SK-N-SH treated with all-trans-retinoic acid at 6 μM for 48 hours (cell line): ENCODE measurements around the gene EXOC7.
"Not testable (repeated sequence)": the region's sequence is repeated elsewhere in the genome, so short reads cannot be mapped to it uniquely, and the experiment has no call there.

ENCODE experiments used
- ATAC-seq: fragments of 200-7000 bp; cut with Tn5 transposase; 3 replicates; pipeline ENCODE4 v1.9.1; 2020; ENCODE audit warnings: mild to moderate bottlenecking, moderate library complexity
- ARNTL ChIP-seq: fragments of 450-650 bp; formaldehyde crosslinking; IDR thresholded peaks from 2 replicates; pipeline ENCODE4 v1.5.0; 2020; ENCODE audit warnings: low read depth, mild to moderate bottlenecking, moderate library complexity, borderline replicate concordance
- BACH2 ChIP-seq: fragments of 250-450 bp; sonication (Bioruptor Pico); IDR thresholded peaks from 2 replicates; pipeline ENCODE4 v1.9.0; 2021; ENCODE audit warnings: mild to moderate bottlenecking, borderline replicate concordance
- CSDC2 ChIP-seq: fragments of 250-450 bp; sonication (Bioruptor Pico); IDR thresholded peaks from 2 replicates; pipeline ENCODE4 v1.5.0; 2020; ENCODE audit warnings: mild to moderate bottlenecking, moderate library complexity
- ESRRG ChIP-seq: fragments of 250-450 bp; sonication (Bioruptor Pico); IDR thresholded peaks from 2 replicates; pipeline ENCODE4 v1.6.1; 2021; ENCODE audit warnings: mild to moderate bottlenecking
- GLIS3 ChIP-seq: fragments of 250-450 bp; sonication (Bioruptor Pico); IDR thresholded peaks from 2 replicates; pipeline ENCODE4 v1.5.0; 2020; ENCODE audit warnings: mild to moderate bottlenecking, moderate library complexity
- ISL1 ChIP-seq: fragments of 250-450 bp; sonication (Bioruptor Pico); IDR thresholded peaks from 2 replicates; pipeline ENCODE4 v2.1.2; 2022; ENCODE audit warnings: mild to moderate bottlenecking, moderate library complexity
- OSR1 ChIP-seq: fragments of 250-450 bp; sonication (Bioruptor Pico); IDR thresholded peaks from 2 replicates; pipeline ENCODE4 v1.8.0; 2022; ENCODE audit warnings: moderate library complexity, mild to moderate bottlenecking, inconsistent platforms
- RARB ChIP-seq: fragments of 250-450 bp; sonication (Bioruptor Pico); IDR thresholded peaks from 2 replicates; pipeline ENCODE4 v1.8.0; 2021; ENCODE audit warnings: mild to moderate bottlenecking, moderate library complexity
- SNAI2 ChIP-seq: fragments of 250-450 bp; sonication (Bioruptor Pico); IDR thresholded peaks from 2 replicates; pipeline ENCODE4 v1.5.0; 2020; ENCODE audit warnings: mild to moderate bottlenecking, moderate library complexity
- TCF4 ChIP-seq: fragments of 250-450 bp; sonication (Bioruptor Pico); IDR thresholded peaks from 2 replicates; pipeline ENCODE4 v1.8.0; 2021; ENCODE audit warnings: mild to moderate bottlenecking, moderate library complexity, borderline replicate concordance
- TOX ChIP-seq: fragments of 250-450 bp; sonication (Bioruptor Pico); IDR thresholded peaks from 2 replicates; pipeline ENCODE4 v1.8.0; 2021; ENCODE audit warnings: mild to moderate bottlenecking, moderate library complexity, borderline replicate concordance
- ZC3H10 ChIP-seq: fragments of 250-450 bp; sonication (Bioruptor Pico); IDR thresholded peaks from 2 replicates; pipeline ENCODE4 v1.5.1; 2021; ENCODE audit warnings: mild to moderate bottlenecking, moderate library complexity
- ZFP3 ChIP-seq: fragments of 250-450 bp; sonication (Bioruptor Pico); IDR thresholded peaks from 2 replicates; pipeline ENCODE4 v1.5.0; 2020; ENCODE audit warnings: mild to moderate bottlenecking, moderate library complexity
- ZFP30 ChIP-seq: fragments of 450-650 bp; formaldehyde crosslinking; IDR thresholded peaks from 2 replicates; pipeline ENCODE4 v1.5.0; 2022; ENCODE audit warnings: mild to moderate bottlenecking, moderate library complexity
- ZNF565 ChIP-seq: fragments of 450-650 bp; formaldehyde crosslinking; conservative IDR thresholded peaks from 2 replicates; pipeline ENCODE4 v1.5.0; 2020; ENCODE audit warnings: low read depth, mild to moderate bottlenecking, moderate library complexity
- ZNF70 ChIP-seq: fragments of 450-650 bp; formaldehyde crosslinking; IDR thresholded peaks from 2 replicates; pipeline ENCODE4 v1.5.0; 2020; ENCODE audit warnings: mild to moderate bottlenecking, moderate library complexity
- ZNF8 ChIP-seq: fragments of 450-650 bp; formaldehyde crosslinking; IDR thresholded peaks from 2 replicates; pipeline ENCODE4 v1.5.0; 2020; ENCODE audit warnings: mild to moderate bottlenecking, moderate library complexity
- TF ChIP-seq, protein P1 (sequence below): fragments of 250-450 bp; sonication (Bioruptor Pico); IDR thresholded peaks from 2 replicates; pipeline ENCODE4 v1.8.0; 2020; ENCODE audit warnings: mild to moderate bottlenecking, moderate library complexity, borderline replicate concordance
- TF ChIP-seq, protein P2 (sequence below): fragments of 250-450 bp; sonication (Bioruptor Pico); IDR thresholded peaks from 2 replicates; pipeline ENCODE4 v1.5.1; 2020; ENCODE audit warnings: low read depth, mild to moderate bottlenecking, moderate library complexity
- TF ChIP-seq, protein P3 (sequence below): fragments of 250-450 bp; sonication (Bioruptor Pico); IDR thresholded peaks from 2 replicates; pipeline ENCODE4 v1.8.0; 2021; ENCODE audit warnings: low read depth, mild to moderate bottlenecking, moderate library complexity, borderline replicate concordance
- TF ChIP-seq, protein P4 (sequence below): fragments of 250-450 bp; sonication (Bioruptor Pico); IDR thresholded peaks from 2 replicates; pipeline ENCODE4 v1.5.1; 2021; ENCODE audit warnings: mild to moderate bottlenecking, moderate library complexity

EXOC7 gene

DNA sequence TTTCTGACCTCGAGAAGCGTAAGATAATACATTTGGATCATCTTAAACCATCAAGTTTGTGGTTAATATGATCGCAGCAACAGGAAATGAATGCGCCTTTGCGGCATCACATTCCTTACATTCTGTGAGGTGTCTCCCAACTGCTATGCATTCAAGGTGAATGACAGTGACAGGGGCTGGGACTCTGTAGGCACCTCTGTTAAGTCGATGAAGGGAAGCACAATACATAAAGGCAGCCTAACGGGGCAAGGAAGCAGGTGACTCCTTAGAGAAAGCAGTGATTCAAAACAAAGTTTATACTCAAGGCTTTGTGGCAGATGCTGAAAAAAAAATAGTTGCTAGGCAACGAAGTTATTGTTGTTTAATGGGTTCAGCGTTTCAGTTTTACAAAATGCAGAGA is 54.9 kb downstream of the EXOC7 start:
- ATAC-seq = peak; percentile 72
- TF ChIP-seq ZNF70 (CRISPR knock-in tag) (no peak), ZFP30 (CRISPR knock-in tag) (no peak), ZNF565 (CRISPR knock-in tag) (no peak), BACH2 (no peak), GLIS3 (no peak), SNAI2 (CRISPR knock-in tag) (no peak), CSDC2 (CRISPR knock-in tag) (no peak), TCF4 (CRISPR knock-in tag) (no peak), ZFP3 (CRISPR knock-in tag) (no peak)
- TF ChIP-seq, protein P1, sequence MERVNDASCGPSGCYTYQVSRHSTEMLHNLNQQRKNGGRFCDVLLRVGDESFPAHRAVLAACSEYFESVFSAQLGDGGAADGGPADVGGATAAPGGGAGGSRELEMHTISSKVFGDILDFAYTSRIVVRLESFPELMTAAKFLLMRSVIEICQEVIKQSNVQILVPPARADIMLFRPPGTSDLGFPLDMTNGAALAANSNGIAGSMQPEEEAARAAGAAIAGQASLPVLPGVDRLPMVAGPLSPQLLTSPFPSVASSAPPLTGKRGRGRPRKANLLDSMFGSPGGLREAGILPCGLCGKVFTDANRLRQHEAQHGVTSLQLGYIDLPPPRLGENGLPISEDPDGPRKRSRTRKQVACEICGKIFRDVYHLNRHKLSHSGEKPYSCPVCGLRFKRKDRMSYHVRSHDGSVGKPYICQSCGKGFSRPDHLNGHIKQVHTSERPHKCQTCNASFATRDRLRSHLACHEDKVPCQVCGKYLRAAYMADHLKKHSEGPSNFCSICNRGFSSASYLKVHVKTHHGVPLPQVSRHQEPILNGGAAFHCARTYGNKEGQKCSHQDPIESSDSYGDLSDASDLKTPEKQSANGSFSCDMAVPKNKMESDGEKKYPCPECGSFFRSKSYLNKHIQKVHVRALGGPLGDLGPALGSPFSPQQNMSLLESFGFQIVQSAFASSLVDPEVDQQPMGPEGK (CRISPR knock-in tag) = no peak

DNA sequence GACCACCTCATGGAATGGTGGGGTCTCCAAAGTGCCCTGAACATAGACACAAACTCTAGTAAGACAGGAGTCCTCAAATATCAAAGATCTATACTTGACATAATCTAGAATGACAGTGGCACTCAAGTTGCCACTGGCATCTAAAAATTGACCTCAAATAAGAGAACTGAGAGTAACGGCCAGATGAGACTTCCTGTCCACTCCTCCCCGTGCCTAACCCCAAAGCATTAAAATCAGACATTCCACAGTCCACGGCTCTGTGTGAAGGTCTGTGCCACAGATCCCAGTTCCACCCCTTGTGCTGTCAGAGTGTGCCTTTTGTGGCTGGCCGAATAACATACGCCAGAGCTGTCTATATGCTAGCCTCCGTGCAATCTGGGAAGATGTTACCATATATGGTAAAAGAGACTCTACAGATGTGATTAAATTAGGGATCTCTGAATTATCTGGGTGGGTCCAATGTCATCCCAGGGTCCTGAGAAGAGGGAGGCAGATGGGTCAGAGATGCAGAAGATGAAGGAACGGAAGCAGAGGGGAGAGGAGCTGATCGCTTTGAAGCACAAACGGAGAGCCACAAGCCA is 55.5 kb downstream of the EXOC7 start:
- TF ChIP-seq CSDC2 (CRISPR knock-in tag) (no peak), ARNTL (CRISPR knock-in tag) (no peak), ZNF70 (CRISPR knock-in tag) (no peak), TCF4 (CRISPR knock-in tag) (no peak), GLIS3 (no peak), SNAI2 (CRISPR knock-in tag) (no peak), OSR1 (CRISPR knock-in tag) (no peak), RARB (CRISPR knock-in tag) (no peak), ZNF565 (CRISPR knock-in tag) (no peak), ZFP3 (CRISPR knock-in tag) (no peak), BACH2 (no peak), ZFP30 (CRISPR knock-in tag) (no peak), TOX (no peak), ESRRG (CRISPR knock-in tag) (no peak)
- TF ChIP-seq, protein P2, sequence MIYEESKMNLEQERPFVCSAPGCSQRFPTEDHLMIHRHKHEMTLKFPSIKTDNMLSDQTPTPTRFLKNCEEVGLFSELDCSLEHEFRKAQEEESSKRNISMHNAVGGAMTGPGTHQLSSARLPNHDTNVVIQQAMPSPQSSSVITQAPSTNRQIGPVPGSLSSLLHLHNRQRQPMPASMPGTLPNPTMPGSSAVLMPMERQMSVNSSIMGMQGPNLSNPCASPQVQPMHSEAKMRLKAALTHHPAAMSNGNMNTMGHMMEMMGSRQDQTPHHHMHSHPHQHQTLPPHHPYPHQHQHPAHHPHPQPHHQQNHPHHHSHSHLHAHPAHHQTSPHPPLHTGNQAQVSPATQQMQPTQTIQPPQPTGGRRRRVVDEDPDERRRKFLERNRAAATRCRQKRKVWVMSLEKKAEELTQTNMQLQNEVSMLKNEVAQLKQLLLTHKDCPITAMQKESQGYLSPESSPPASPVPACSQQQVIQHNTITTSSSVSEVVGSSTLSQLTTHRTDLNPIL (CRISPR knock-in tag) = no peak
- TF ChIP-seq, protein P3, sequence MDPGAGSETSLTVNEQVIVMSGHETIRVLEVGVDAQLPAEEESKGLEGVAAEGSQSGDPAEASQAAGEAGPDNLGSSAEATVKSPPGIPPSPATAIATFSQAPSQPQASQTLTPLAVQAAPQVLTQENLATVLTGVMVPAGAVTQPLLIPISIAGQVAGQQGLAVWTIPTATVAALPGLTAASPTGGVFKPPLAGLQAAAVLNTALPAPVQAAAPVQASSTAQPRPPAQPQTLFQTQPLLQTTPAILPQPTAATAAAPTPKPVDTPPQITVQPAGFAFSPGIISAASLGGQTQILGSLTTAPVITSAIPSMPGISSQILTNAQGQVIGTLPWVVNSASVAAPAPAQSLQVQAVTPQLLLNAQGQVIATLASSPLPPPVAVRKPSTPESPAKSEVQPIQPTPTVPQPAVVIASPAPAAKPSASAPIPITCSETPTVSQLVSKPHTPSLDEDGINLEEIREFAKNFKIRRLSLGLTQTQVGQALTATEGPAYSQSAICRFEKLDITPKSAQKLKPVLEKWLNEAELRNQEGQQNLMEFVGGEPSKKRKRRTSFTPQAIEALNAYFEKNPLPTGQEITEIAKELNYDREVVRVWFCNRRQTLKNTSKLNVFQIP (CRISPR knock-in tag) = no peak
- TF ChIP-seq, protein P4, sequence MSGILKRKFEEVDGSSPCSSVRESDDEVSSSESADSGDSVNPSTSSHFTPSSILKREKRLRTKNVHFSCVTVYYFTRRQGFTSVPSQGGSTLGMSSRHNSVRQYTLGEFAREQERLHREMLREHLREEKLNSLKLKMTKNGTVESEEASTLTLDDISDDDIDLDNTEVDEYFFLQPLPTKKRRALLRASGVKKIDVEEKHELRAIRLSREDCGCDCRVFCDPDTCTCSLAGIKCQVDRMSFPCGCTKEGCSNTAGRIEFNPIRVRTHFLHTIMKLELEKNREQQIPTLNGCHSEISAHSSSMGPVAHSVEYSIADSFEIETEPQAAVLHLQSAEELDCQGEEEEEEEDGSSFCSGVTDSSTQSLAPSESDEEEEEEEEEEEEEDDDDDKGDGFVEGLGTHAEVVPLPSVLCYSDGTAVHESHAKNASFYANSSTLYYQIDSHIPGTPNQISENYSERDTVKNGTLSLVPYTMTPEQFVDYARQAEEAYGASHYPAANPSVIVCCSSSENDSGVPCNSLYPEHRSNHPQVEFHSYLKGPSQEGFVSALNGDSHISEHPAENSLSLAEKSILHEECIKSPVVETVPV (CRISPR knock-in tag) = no peak
- peak; percentile 6; the same call in 1 of the 3 replicates for ATAC-seq

DNA sequence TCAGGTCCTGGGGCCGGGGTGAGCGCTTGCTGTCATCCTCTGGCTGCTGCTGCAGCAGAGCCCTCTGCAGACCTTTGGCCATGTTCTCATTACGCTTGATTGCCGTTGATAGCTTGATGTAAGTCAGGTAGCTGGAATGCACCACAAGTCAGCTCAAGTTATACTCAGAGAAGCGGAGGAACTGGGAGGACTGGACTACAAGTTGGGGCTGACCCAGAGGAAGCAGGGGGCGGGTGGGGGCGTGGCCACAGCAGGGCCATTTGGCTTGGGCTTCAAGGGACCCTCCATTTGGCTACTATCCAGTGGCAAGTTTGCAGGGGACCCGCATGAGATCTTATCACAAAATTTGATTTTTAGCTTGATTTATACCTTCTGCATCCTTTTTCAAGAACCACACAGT is 57.5 kb downstream of the EXOC7 start:
- no peak for ATAC-seq
- no peak for TF ChIP-seq ISL1
- no peak for TF ChIP-seq SNAI2 (CRISPR knock-in tag)
- no peak for TF ChIP-seq ZFP30 (CRISPR knock-in tag)
- TF ChIP-seq, all 23 proteins: peak for 0

DNA sequence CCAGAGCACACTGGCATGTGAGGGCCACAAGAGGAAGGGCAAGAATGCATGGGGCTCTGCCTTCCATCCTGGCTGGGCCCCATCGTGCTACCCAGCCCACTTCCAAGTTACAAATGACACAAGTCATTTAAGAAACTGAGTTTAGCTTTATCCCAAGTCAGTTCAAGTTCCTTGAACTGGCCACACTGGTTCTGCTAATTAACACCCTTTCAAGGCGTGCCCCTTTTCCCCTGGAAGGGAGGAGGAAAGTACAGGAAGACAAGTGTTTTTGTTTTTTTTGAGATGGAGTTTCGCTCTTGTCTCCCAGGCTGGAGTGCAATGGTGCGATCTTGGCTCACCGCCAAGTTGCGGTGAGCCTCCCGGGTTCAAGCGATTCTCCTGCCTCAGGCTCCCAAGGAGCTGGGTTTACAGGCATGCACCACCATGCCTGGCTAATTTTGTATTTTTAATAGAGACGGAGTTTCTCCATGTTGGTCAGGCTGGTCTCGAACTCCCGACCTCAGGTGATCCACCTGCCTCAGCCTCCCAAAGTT is 59.0 kb downstream of the EXOC7 start:
- not testable (repeated sequence) for ATAC-seq

DNA sequence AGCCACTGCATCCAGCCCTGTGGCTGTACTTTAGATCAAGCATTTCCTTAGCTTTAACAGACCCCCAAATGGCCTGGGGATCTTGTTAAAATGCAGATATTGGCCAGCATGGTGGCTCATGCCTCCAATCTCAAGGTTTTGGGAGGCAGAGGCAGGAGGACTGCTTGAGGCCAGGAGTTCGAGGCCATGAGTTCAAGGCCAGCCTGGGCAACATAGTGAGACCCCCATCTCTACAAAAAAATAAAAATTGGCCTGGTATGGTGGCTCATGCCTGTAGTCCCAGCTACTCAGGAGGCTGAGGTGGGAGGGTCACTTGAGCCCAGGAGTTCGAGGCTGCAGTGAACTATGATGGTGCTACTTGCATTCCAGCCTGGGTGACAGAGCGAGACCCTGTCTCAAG is 60.7 kb downstream of the EXOC7 start:
- ATAC-seq = not testable (repeated sequence)

DNA sequence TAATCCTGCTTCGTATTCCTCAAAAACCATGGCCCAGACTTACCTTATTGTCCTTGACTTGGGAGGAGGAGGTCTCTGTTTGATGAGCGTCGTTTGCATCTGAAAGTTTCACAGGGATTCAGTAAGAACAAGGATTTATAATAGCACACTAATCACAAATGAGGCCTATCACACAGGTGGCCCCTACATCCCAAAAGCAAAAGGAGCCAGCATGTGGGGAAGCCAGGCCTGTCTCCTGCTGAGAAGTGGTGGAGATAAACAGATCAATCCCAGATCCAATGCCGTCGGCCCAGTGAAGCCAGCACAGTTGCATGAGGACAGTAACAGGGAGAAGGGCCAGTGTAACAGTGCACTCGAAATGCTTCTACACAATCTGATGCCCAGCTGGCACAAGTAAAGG is 63.2 kb downstream of the EXOC7 start:
- ATAC-seq = no peak
- TF ChIP-seq ZC3H10 (CRISPR knock-in tag) = no peak
- TF ChIP-seq ZFP30 (CRISPR knock-in tag) = no peak
- TF ChIP-seq ZNF565 (CRISPR knock-in tag) = no peak
- no peak for TF ChIP-seq CSDC2 (CRISPR knock-in tag)
- no peak for TF ChIP-seq ISL1
- TF ChIP-seq, protein P3 (CRISPR knock-in tag) = no peak
- no peak for TF ChIP-seq GLIS3
- TF ChIP-seq TOX = no peak
- no peak for TF ChIP-seq ESRRG (CRISPR knock-in tag)
- no peak for TF ChIP-seq RARB (CRISPR knock-in tag)
- no peak for TF ChIP-seq ZNF8
- no peak for TF ChIP-seq SNAI2 (CRISPR knock-in tag)
